ENCODE measurements around the gene ROPN1B. TPM values are rescaled to one million over a fixed set of nuclear protein-coding genes. Genes with fewer than 3 reads are reported as not detected.

The ROPN1B gene
- total RNA-seq, 4 donors from 2014 or later, result not detected

GRCh38 chr3:126029241-126029640 is 60.3 kb downstream of the ROPN1B start:
- Histone ChIP-seq H3K4me3 (no peak overlapping the region), H3K9me3 (peaks cover 0 to 10% (median 10%) of the 10 kb centered on the region in 3 donors), H3K27ac (no peak overlapping the region), H3K27me3 (no peaks in the 10 kb centered on the region), H3K36me3 (peaks cover 0 to 77% (median 6%) of the 10 kb centered on the region in 3 donors), H3K4me1 (no peaks in the 10 kb centered on the region)
- intact Hi-C loops (cut with DNase I), result no loop called here
- TF ChIP-seq POLR2A (IDR thresholded peaks at IDR 0.05), result no peak
- TF ChIP-seq, protein P1, sequence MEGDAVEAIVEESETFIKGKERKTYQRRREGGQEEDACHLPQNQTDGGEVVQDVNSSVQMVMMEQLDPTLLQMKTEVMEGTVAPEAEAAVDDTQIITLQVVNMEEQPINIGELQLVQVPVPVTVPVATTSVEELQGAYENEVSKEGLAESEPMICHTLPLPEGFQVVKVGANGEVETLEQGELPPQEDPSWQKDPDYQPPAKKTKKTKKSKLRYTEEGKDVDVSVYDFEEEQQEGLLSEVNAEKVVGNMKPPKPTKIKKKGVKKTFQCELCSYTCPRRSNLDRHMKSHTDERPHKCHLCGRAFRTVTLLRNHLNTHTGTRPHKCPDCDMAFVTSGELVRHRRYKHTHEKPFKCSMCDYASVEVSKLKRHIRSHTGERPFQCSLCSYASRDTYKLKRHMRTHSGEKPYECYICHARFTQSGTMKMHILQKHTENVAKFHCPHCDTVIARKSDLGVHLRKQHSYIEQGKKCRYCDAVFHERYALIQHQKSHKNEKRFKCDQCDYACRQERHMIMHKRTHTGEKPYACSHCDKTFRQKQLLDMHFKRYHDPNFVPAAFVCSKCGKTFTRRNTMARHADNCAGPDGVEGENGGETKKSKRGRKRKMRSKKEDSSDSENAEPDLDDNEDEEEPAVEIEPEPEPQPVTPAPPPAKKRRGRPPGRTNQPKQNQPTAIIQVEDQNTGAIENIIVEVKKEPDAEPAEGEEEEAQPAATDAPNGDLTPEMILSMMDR (IDR thresholded peaks at IDR 0.05), result no peak
- DNase-seq, result no peak

DNA sequence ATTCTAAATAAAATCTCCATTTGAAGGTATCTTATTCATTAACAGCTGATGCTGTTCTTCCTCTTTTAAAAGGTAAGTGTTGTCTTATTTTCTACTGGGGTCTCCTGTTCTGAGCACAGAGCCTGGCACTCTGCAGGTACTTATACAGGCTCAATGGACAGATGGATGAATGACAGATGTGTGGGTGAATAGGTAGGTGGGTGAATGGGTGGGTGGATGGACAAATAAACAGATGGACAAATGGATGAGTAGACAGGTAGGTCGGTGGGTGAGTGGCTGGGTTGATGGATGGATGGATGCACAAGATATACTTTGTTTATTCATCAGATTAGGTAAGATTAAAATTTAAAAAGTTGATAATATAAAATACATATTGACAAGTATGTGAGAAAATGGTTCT is 61.5 kb downstream of the ROPN1B start:
- DNase-seq, result no peak
- intact Hi-C loops (cut with DNase I), result no loop called here
- Histone ChIP-seq H3K4me3 (no peak overlapping the region), H3K9me3 (peaks cover 0 to 10% (median 10%) of the 10 kb centered on the region in 3 donors), H3K4me1 (no peaks in the 10 kb centered on the region), H3K27ac (no peak overlapping the region), H3K36me3 (peaks cover 0 to 65% (median 6%) of the 10 kb centered on the region in 3 donors), H3K27me3 (no peaks in the 10 kb centered on the region)
- no peak for TF ChIP-seq POLR2A (IDR thresholded peaks at IDR 0.05)
- TF ChIP-seq, protein P1 (IDR thresholded peaks at IDR 0.05), result no peak
- 26 to 64% methylated on average over 1 of the region's 1 CpG for WGBS, 2 donors

DNA sequence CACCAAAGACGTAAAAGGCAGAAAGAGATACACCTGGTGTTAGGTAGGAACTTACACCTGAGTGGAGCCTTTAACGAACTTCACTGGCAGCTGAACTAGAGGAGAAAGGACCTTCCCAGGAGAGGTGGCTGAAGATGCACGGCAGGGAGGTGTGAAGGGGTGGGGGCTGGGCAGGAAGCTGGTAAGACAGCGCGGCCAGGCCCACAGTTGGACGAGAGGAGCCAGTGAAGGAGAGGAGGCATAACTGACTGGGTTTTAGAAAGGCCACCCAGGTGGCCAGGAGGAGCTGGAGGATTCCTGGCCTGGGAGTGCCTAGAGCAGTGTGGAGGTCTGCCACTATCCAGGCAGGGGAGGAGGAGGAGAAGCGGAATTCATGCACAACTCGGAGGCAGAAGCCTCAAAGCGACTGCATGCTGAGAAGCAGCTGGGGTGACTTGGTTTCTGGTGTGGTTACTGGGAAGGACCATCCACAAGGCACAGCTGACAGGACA is 63.0 kb downstream of the ROPN1B start:
- TF ChIP-seq POLR2A (IDR thresholded peaks at IDR 0.05), result no peak
- TF ChIP-seq, protein P1 (IDR thresholded peaks at IDR 0.05), result no peak
- Histone ChIP-seq H3K27ac (no peak overlapping the region), H3K4me1 (no peaks in the 10 kb centered on the region), H3K9me3 (peaks cover 0 to 10% (median 10%) of the 10 kb centered on the region in 3 donors), H3K27me3 (no peaks in the 10 kb centered on the region), H3K36me3 (peaks cover 0 to 54% (median 6%) of the 10 kb centered on the region in 3 donors), H3K4me3 (no peak overlapping the region)
- intact Hi-C loops (cut with DNase I), result no loop called here
- no peak for DNase-seq
- 81 to 89% methylated on average over 9 of the region's 9 CpGs for WGBS, 2 donors

Small RNA genes lying within 50 kb of the gene (small RNA-seq; reads per million reads assigned to genes)
- gene AC092903.1, result 0 reads per million in 4 donors

Other genes with a start within 250 kb of the ROPN1B start
- 10 to 100 TPM; 17.7 to 46.5 (median 20.4) TPM for gene SLC41A3, start 114.9 kb downstream of the ROPN1B start, total RNA-seq
- gene ALDH1L1, start 211.4 kb downstream of the ROPN1B start, total RNA-seq, result 10 to 100 TPM in 1 of 4 donors, 1 to 10 TPM in 3; 1.6 to 19.3 (median 4.4) TPM

Measured in esophagus squamous epithelium (tissue), 5 donors.